ENCODE results near the gene FIGNL2. TPM values are rescaled to one million over a fixed set of nuclear protein-coding genes. Genes with fewer than 3 reads are reported as not detected.

FIGNL2 gene
- total RNA-seq, 1 donor from 2014 or later = 6.7 TPM

DNA sequence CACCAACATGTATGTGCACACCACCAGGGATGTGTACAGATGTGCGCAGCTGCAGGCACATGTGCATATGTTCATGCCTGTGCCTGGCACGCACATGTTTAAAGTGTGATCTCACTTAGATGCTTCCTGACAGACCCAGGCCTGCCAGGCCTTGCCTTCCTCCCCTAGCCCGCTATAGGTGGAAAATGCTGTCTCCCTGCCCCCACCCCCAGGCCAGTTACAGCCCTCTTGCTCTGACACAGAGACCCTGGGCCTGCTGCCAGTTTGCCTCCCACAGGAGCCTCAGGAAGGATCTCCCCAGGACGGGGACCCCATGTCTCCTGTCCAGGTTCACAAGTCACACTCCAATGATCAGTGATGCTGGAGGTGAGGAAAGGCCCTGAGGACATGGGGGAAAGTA is 21.6 kb downstream of the FIGNL2 start:
- Histone ChIP-seq H3K4me1 (ENCODE audit: insufficient read depth, low read length) (peaks cover 8% of the 10 kb centered on the region), H3K9ac (ENCODE audit: low read length) (no peak overlapping the region), H3K4me2 (ENCODE audit: low read length) (no peak overlapping the region), H3K9me3 (ENCODE audit: insufficient read depth, low read depth, low read length) (no peaks in the 10 kb centered on the region), H3K4me3 (ENCODE audit: insufficient read depth, low read depth, low read length) (no peak overlapping the region), H4K20me1 (ENCODE audit: insufficient read depth, low read length) (peaks cover 9% of the 10 kb centered on the region), H3K79me2 (ENCODE audit: insufficient read depth, low read length) (peaks cover 4% of the 10 kb centered on the region), H3K27me3 (ENCODE audit: insufficient read depth, low read length) (no peaks in the 10 kb centered on the region), H2AFZ (ENCODE audit: low read depth, low read length) (no peak overlapping the region), H3K27ac (ENCODE audit: low read depth, low read length) (no peak overlapping the region), H3K36me3 (ENCODE audit: insufficient read depth, low read length) (no peaks in the 10 kb centered on the region)
- TF ChIP-seq EZH2 (IDR thresholded peaks at IDR 0.05; ENCODE audit: insufficient read depth, low read length) = no peak
- TF ChIP-seq, protein P1, sequence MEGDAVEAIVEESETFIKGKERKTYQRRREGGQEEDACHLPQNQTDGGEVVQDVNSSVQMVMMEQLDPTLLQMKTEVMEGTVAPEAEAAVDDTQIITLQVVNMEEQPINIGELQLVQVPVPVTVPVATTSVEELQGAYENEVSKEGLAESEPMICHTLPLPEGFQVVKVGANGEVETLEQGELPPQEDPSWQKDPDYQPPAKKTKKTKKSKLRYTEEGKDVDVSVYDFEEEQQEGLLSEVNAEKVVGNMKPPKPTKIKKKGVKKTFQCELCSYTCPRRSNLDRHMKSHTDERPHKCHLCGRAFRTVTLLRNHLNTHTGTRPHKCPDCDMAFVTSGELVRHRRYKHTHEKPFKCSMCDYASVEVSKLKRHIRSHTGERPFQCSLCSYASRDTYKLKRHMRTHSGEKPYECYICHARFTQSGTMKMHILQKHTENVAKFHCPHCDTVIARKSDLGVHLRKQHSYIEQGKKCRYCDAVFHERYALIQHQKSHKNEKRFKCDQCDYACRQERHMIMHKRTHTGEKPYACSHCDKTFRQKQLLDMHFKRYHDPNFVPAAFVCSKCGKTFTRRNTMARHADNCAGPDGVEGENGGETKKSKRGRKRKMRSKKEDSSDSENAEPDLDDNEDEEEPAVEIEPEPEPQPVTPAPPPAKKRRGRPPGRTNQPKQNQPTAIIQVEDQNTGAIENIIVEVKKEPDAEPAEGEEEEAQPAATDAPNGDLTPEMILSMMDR (IDR thresholded peaks at IDR 0.05; ENCODE audit: insufficient read depth, low read depth, low read length) = no peak
- peaks cover 7% of the 10 kb centered on the region for H3K27me3 Mint-ChIP-seq (ENCODE audit: low read depth, unreplicated experiment)
- peaks cover 4% of the 10 kb centered on the region for H3K36me3 Mint-ChIP-seq (ENCODE audit: low read depth, unreplicated experiment)
- FAIRE-seq (no peak), DNase-seq (ENCODE audit: low read depth) (no peak)
- peaks cover 15% of the 10 kb centered on the region for H3K4me1 Mint-ChIP-seq (ENCODE audit: low read depth, unreplicated experiment)
- H3K27ac Mint-ChIP-seq (ENCODE audit: unreplicated experiment) = no peak overlapping the region
- no peaks in the 10 kb centered on the region for H3K9me3 Mint-ChIP-seq (ENCODE audit: unreplicated experiment)
- H3K4me3 Mint-ChIP-seq (ENCODE audit: unreplicated experiment) = no peak overlapping the region

DNA sequence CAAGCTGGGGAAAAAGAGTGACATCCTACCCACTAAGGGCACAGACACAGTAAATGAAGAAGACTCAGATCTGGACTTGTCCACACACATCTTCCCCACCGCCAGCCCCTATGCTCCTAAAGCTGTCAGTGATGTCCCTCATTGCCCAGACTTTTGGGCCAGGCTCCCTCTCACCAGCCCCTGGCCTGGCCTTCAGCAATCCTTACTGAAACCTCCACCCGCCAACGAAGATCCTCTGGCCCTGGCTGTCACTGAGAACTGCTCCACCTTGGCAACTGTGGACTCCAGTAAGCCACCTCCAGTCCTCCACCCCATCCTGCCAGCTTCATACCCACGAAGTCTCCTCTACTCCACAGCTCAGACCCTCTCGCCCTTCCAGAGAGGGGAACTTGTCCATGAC is 23.3 kb downstream of the FIGNL2 start:
- H3K4me3 Mint-ChIP-seq (ENCODE audit: unreplicated experiment) = no peak overlapping the region
- peaks cover 8% of the 10 kb centered on the region for H3K4me1 ChIP-seq (ENCODE audit: insufficient read depth, low read length)
- no peak for FAIRE-seq

More for the DNA sequence above, 23.3 kb downstream of the FIGNL2 start:
- Histone ChIP-seq H2AFZ (ENCODE audit: low read depth, low read length) (no peak overlapping the region), H3K9ac (ENCODE audit: low read length) (no peak overlapping the region), H3K36me3 (ENCODE audit: insufficient read depth, low read length) (no peaks in the 10 kb centered on the region), H3K27me3 (ENCODE audit: insufficient read depth, low read length) (no peaks in the 10 kb centered on the region), H4K20me1 (ENCODE audit: insufficient read depth, low read length) (peaks cover 9% of the 10 kb centered on the region), H3K9me3 (ENCODE audit: insufficient read depth, low read depth, low read length) (no peaks in the 10 kb centered on the region), H3K4me2 (ENCODE audit: low read length) (no peak overlapping the region), H3K79me2 (ENCODE audit: insufficient read depth, low read length) (peaks cover 4% of the 10 kb centered on the region), H3K27ac (ENCODE audit: low read depth, low read length) (no peak overlapping the region), H3K4me3 (ENCODE audit: insufficient read depth, low read depth, low read length) (no peak overlapping the region)
- H3K36me3 Mint-ChIP-seq (ENCODE audit: low read depth, unreplicated experiment) = peaks cover 4% of the 10 kb centered on the region
- no peaks in the 10 kb centered on the region for H3K9me3 Mint-ChIP-seq (ENCODE audit: unreplicated experiment)
- DNase-seq (ENCODE audit: low read depth) = no peak
- H3K27me3 Mint-ChIP-seq (ENCODE audit: low read depth, unreplicated experiment) = peaks cover 5% of the 10 kb centered on the region
- TF ChIP-seq EZH2 (IDR thresholded peaks at IDR 0.05; ENCODE audit: insufficient read depth, low read length) = no peak
- TF ChIP-seq, protein P1 (IDR thresholded peaks at IDR 0.05; ENCODE audit: insufficient read depth, low read depth, low read length) = no peak
- H3K27ac Mint-ChIP-seq (ENCODE audit: unreplicated experiment) = no peak overlapping the region
- peaks cover 15% of the 10 kb centered on the region for H3K4me1 Mint-ChIP-seq (ENCODE audit: low read depth, unreplicated experiment)
